PC-9 (cell line): ENCODE results near the gene BACH1.

Experiments used
- CTCF ChIP-seq: fragments of 200-600 bp; sonication (generic); conservative IDR thresholded peaks from 2 replicates; pipeline ENCODE4 v1.6.1; 2017; ENCODE audit warnings: mixed run types, antibody characterized with exemption, mild to moderate bottlenecking, moderate library complexity
- EZH2 ChIP-seq: fragments of 200-600 bp; sonication (generic); IDR thresholded peaks from 2 replicates; pipeline ENCODE4 v1.8.0; 2017; ENCODE audit warnings: antibody characterized with exemption, low read depth

GRCh38 chr21:29347274-29347681, 48.6 kb downstream of the BACH1 start:
- TF ChIP-seq CTCF (no peak), EZH2 (no peak)
